HG02642 (cell line): ENCODE results near the gene PRDM15.
"Not testable (repeated sequence)": the region's sequence is repeated elsewhere in the genome, so short reads cannot be mapped to it uniquely, and the experiment has no call there.

Experiments
- ATAC-seq: cut with Tn5 transposase; IDR thresholded peaks from one replicate; pipeline ENCODE4 v1.9.1; 2021; ENCODE audit warnings: mild to moderate bottlenecking; ENCODE audit not compliant: unreplicated experiment, poor library complexity

Gene PRDM15

GRCh38 chr21:41796476-41797080 is 82.6 kb downstream of the PRDM15 start:
- no peak for ATAC-seq

GRCh38 chr21:41795726-41796125 is 83.4 kb downstream of the PRDM15 start:
- ATAC-seq = no peak

- no peak for ATAC-seq
These were observed 84.5 kb downstream of the PRDM15 start for GRCh38 chr21:41794600-41794999.

GRCh38 chr21:41792711-41793110 is 86.4 kb downstream of the PRDM15 start:
- no peak for ATAC-seq

- ATAC-seq = no peak
These were observed 92.6 kb downstream of the PRDM15 start for GRCh38 chr21:41786509-41786987.

- ATAC-seq = not testable (repeated sequence)
These were observed 93.9 kb downstream of the PRDM15 start for GRCh38 chr21:41785262-41785661.

- ATAC-seq = no peak
These were observed 94.6 kb downstream of the PRDM15 start for GRCh38 chr21:41784456-41785102.

GRCh38 chr21:41783476-41784180 is 95.5 kb downstream of the PRDM15 start:
- ATAC-seq = no peak

- no peak for ATAC-seq
These were observed 98.1 kb downstream of the PRDM15 start for GRCh38 chr21:41781050-41781410.

- no peak for ATAC-seq
These were observed 98.7 kb downstream of the PRDM15 start for GRCh38 chr21:41780337-41781049.

GRCh38 chr21:41779659-41780058 is 99.5 kb downstream of the PRDM15 start:
- ATAC-seq = no peak

GRCh38 chr21:41778930-41779600 is 100.1 kb downstream of the PRDM15 start:
- no peak for ATAC-seq

GRCh38 chr21:41777951-41778815 is 101.0 kb downstream of the PRDM15 start:
- no peak for ATAC-seq

GRCh38 chr21:41776778-41777177 is 102.4 kb downstream of the PRDM15 start:
- ATAC-seq = no peak

GRCh38 chr21:41775149-41775472 is 104.0 kb downstream of the PRDM15 start:
- no peak for ATAC-seq

- ATAC-seq = no peak
These were observed 104.5 kb downstream of the PRDM15 start for GRCh38 chr21:41774467-41775148.

GRCh38 chr21:41772351-41773080 is 106.6 kb downstream of the PRDM15 start:
- no peak for ATAC-seq

GRCh38 chr21:41771625-41771945 is 107.6 kb downstream of the PRDM15 start:
- no peak for ATAC-seq
